Peyer's patch (tissue), 4 donors: Measurements from ENCODE around the gene LRRN4CL.

ENCODE experiments used
- POLR2A ChIP-seq, 2 donors: fragments of 450-650 bp; IDR thresholded peaks; one replicate each; pipeline ENCODE4 v1.5.1; 2017; ENCODE audit warnings: antibody characterized with exemption in 2 of 2, mild to moderate bottlenecking in 2 of 2, moderate library complexity in 2 of 2
- TF ChIP-seq, protein P1 (sequence below), 6 experiments: fragments of 450-650 bp in 4 of 6; fragments of 200-600 bp in 2 of 6; sonication (generic) in 1 of 6; IDR thresholded peaks; one replicate each; pipeline ENCODE4 v1.5.1; 2017 to 2019; ENCODE audit warnings: antibody characterized with exemption in 6 of 6, mild to moderate bottlenecking in 3 of 6, moderate library complexity in 1 of 6

GRCh38 chr11:62721994-62722393 is 32.7 kb upstream of the LRRN4CL start:
- TF ChIP-seq, protein P1, sequence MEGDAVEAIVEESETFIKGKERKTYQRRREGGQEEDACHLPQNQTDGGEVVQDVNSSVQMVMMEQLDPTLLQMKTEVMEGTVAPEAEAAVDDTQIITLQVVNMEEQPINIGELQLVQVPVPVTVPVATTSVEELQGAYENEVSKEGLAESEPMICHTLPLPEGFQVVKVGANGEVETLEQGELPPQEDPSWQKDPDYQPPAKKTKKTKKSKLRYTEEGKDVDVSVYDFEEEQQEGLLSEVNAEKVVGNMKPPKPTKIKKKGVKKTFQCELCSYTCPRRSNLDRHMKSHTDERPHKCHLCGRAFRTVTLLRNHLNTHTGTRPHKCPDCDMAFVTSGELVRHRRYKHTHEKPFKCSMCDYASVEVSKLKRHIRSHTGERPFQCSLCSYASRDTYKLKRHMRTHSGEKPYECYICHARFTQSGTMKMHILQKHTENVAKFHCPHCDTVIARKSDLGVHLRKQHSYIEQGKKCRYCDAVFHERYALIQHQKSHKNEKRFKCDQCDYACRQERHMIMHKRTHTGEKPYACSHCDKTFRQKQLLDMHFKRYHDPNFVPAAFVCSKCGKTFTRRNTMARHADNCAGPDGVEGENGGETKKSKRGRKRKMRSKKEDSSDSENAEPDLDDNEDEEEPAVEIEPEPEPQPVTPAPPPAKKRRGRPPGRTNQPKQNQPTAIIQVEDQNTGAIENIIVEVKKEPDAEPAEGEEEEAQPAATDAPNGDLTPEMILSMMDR (IDR thresholded peaks at IDR 0.05): no peak
- TF ChIP-seq POLR2A (IDR thresholded peaks at IDR 0.05): no peak
